MM.1S (cell line): ENCODE measurements around the gene SPPL3.

Source experiments
- DNase-seq: peaks from one replicate; pipeline ENCODE4 v3.0.0-alpha.2; 2015
- H2AFZ ChIP-seq: fragments of 300-600 bp; sonication (generic); 2 replicates; pipeline ENCODE4 v1.6.0; 2016; ENCODE audit warnings: antibody characterized with exemption, low read length
- H3F3A ChIP-seq: fragments of 300-600 bp; sonication (generic); 2 replicates; pipeline ENCODE4 v1.6.1; 2016; ENCODE audit warnings: mild to moderate bottlenecking, antibody characterized with exemption, low read length, moderate library complexity, mixed read lengths; ENCODE audit not compliant: insufficient read depth
- H3K27ac ChIP-seq: fragments of 300-600 bp; sonication (generic); 2 replicates; pipeline ENCODE4 v1.5.1; 2016; ENCODE audit warnings: mild to moderate bottlenecking, low read length
- H3K27me3 ChIP-seq: fragments of 300-600 bp; sonication (generic); replicated peaks from 2 replicates; pipeline ENCODE4 v1.6.0; 2016; ENCODE audit warnings: low read length; ENCODE audit not compliant: insufficient read depth
- H3K36me3 ChIP-seq: fragments of 300-600 bp; sonication (generic); replicated peaks from 2 replicates; pipeline ENCODE4 v1.6.1; 2016; ENCODE audit warnings: mild to moderate bottlenecking, low read length, mixed read lengths; ENCODE audit not compliant: insufficient read depth
- H3K4me1 ChIP-seq: fragments of 300-600 bp; sonication (generic); 2 replicates; pipeline ENCODE4 v1.6.1; 2016; ENCODE audit warnings: low read length, mixed read lengths
- H3K4me2 ChIP-seq: fragments of 300-600 bp; sonication (generic); 2 replicates; pipeline ENCODE4 v1.6.0; 2016; ENCODE audit warnings: low read depth, low read length
- H3K4me3 ChIP-seq: fragments of 300-600 bp; sonication (generic); 2 replicates; pipeline ENCODE4 v1.5.1; 2016; ENCODE audit warnings: low read length, mixed read lengths
- H3K79me2 ChIP-seq: fragments of 300-600 bp; sonication (generic); 2 replicates; pipeline ENCODE4 v1.6.1; 2016; ENCODE audit warnings: mixed run types, low read length, mixed read lengths
- H3K9ac ChIP-seq: fragments of 300-600 bp; sonication (generic); 2 replicates; pipeline ENCODE4 v1.6.1; 2016; ENCODE audit warnings: low read length, mixed read lengths
- H3K9me2 ChIP-seq: fragments of 300-600 bp; sonication (generic); replicated peaks from 2 replicates; pipeline ENCODE4 v1.6.1; 2016; ENCODE audit warnings: mild to moderate bottlenecking, low read length, mixed read lengths; ENCODE audit not compliant: insufficient read depth
- H3K9me3 ChIP-seq: fragments of 300-600 bp; sonication (generic); replicated peaks from 2 replicates; pipeline ENCODE4 v1.6.1; 2016; ENCODE audit warnings: mild to moderate bottlenecking, low read length, mixed read lengths; ENCODE audit not compliant: insufficient read depth
- H4K20me1 ChIP-seq: fragments of 300-600 bp; sonication (generic); 2 replicates; pipeline ENCODE4 v1.6.1; 2016; ENCODE audit warnings: mild to moderate bottlenecking, low read length, moderate library complexity, mixed read lengths; ENCODE audit not compliant: insufficient read depth
- EZH2 ChIP-seq: fragments of 300-600 bp; sonication (generic); optimal IDR thresholded peaks from 2 replicates; pipeline ENCODE3; 2017; ENCODE audit warnings: low read depth, mild to moderate bottlenecking, antibody characterized with exemption, low read length, mixed read lengths
- EZH2phosphoT487 ChIP-seq: fragments of 300-600 bp; sonication (generic); IDR thresholded peaks from 2 replicates; pipeline ENCODE4 v1.6.1; 2018; ENCODE audit warnings: antibody characterized with exemption, low read length
- TF ChIP-seq, protein P1 (sequence below): fragments of 300-600 bp; sonication (generic); IDR thresholded peaks from 2 replicates; pipeline ENCODE4 v1.5.1; 2016; ENCODE audit warnings: antibody characterized with exemption, low read length, mixed read lengths

SPPL3 gene

GRCh38 chr12:120940799-120941198 lies 36.6 kb upstream of the SPPL3 start:
- TF ChIP-seq, protein P1, sequence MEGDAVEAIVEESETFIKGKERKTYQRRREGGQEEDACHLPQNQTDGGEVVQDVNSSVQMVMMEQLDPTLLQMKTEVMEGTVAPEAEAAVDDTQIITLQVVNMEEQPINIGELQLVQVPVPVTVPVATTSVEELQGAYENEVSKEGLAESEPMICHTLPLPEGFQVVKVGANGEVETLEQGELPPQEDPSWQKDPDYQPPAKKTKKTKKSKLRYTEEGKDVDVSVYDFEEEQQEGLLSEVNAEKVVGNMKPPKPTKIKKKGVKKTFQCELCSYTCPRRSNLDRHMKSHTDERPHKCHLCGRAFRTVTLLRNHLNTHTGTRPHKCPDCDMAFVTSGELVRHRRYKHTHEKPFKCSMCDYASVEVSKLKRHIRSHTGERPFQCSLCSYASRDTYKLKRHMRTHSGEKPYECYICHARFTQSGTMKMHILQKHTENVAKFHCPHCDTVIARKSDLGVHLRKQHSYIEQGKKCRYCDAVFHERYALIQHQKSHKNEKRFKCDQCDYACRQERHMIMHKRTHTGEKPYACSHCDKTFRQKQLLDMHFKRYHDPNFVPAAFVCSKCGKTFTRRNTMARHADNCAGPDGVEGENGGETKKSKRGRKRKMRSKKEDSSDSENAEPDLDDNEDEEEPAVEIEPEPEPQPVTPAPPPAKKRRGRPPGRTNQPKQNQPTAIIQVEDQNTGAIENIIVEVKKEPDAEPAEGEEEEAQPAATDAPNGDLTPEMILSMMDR: no peak
- TF ChIP-seq EZH2 (no peak), EZH2phosphoT487 (no peak)
- H3K9ac ChIP-seq: no peak overlapping the region

GRCh38 chr12:120940006-120940405 lies 35.8 kb upstream of the SPPL3 start:
- H3K4me2 ChIP-seq: no peak overlapping the region
- no peaks in the 10 kb centered on the region for H3K27me3 ChIP-seq
- H4K20me1 ChIP-seq: no peaks in the 10 kb centered on the region
- no peaks in the 10 kb centered on the region for H3K79me2 ChIP-seq
- H3K27ac ChIP-seq: no peak overlapping the region
- no peak overlapping the region for H3K9ac ChIP-seq
- no peaks in the 10 kb centered on the region for H3K9me2 ChIP-seq
- no peak overlapping the region for H3K4me3 ChIP-seq
- no peaks in the 10 kb centered on the region for H3K36me3 ChIP-seq
- H3K4me1 ChIP-seq: no peaks in the 10 kb centered on the region
- DNase-seq: no peak
- H2AFZ ChIP-seq: no peak overlapping the region
- no peaks in the 10 kb centered on the region for H3K9me3 ChIP-seq
- no peak for TF ChIP-seq EZH2phosphoT487
- TF ChIP-seq, protein P1: no peak
- TF ChIP-seq EZH2: no peak
- no peaks in the 10 kb centered on the region for H3F3A ChIP-seq

More at GRCh38 chr12:120940799-120941198, 36.6 kb upstream of the SPPL3 start:
- no peaks in the 10 kb centered on the region for H3K9me3 ChIP-seq
- H3K27me3 ChIP-seq: no peaks in the 10 kb centered on the region
- no peaks in the 10 kb centered on the region for H3K4me1 ChIP-seq
- H3F3A ChIP-seq: no peaks in the 10 kb centered on the region
- no peak overlapping the region for H3K4me3 ChIP-seq
- no peak overlapping the region for H3K4me2 ChIP-seq
- no peak overlapping the region for H3K27ac ChIP-seq
- no peaks in the 10 kb centered on the region for H3K79me2 ChIP-seq
- no peaks in the 10 kb centered on the region for H4K20me1 ChIP-seq
- no peak overlapping the region for H2AFZ ChIP-seq
- no peak for DNase-seq
- H3K36me3 ChIP-seq: no peaks in the 10 kb centered on the region
- no peaks in the 10 kb centered on the region for H3K9me2 ChIP-seq

DNA sequence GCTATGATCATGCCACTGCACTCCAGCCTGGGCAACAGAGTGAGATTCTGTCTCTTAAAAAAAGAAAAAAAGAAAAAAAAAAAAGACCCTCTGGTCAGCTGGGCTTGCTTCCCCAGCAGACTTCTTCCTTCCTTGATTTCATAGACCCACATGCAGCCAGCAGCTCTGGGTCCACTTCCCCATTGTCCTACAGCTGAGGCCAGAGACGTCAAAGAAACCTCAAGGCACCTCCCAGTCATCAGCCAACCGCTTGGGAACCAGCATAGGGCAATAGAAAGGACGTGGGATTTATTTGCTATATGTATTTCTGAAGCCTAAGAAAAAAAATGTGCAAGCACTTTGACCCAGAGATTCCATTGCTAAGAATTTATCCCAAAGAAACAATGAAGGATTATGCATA lies 35.4 kb upstream of the SPPL3 start:
- Histone ChIP-seq H3K9ac (no peak overlapping the region), H3K9me2 (no peaks in the 10 kb centered on the region), H3K4me1 (no peaks in the 10 kb centered on the region), H3K9me3 (no peaks in the 10 kb centered on the region), H3K27ac (no peak overlapping the region), H4K20me1 (no peaks in the 10 kb centered on the region), H2AFZ (no peak overlapping the region), H3K4me3 (no peak overlapping the region), H3K36me3 (no peaks in the 10 kb centered on the region), H3F3A (no peaks in the 10 kb centered on the region), H3K79me2 (no peaks in the 10 kb centered on the region), H3K4me2 (no peak overlapping the region), H3K27me3 (no peaks in the 10 kb centered on the region)
- DNase-seq: no peak
- TF ChIP-seq EZH2phosphoT487: no peak

DNA sequence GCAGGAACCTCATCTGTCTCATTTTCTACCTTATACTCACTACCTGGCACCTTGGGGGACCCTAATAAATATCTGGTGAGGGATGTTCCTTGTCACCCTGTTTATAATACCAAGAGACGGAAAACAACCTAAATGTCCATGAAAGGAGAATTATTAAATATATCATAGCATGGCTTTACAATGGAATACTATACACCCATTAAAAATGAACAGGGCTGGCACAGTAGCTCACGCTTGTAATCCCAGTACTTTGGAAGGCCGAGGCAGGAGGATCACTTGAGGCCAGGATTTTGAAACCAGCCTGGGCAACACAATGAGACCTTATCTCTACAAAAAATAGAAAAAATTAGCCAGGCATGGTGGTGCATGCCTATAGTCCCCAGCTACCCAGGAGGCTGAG lies 34.3 kb upstream of the SPPL3 start:
- no peaks in the 10 kb centered on the region for H3K9me2 ChIP-seq
- H3K36me3 ChIP-seq: no peaks in the 10 kb centered on the region
- no peaks in the 10 kb centered on the region for H4K20me1 ChIP-seq
- H3K9ac ChIP-seq: no peak overlapping the region
- H3K9me3 ChIP-seq: no peaks in the 10 kb centered on the region
- H3K27me3 ChIP-seq: no peaks in the 10 kb centered on the region
- H3K4me3 ChIP-seq: no peak overlapping the region
- TF ChIP-seq, protein P1: no peak
- TF ChIP-seq EZH2: no peak
- no peak for TF ChIP-seq EZH2phosphoT487
- no peak overlapping the region for H3K4me2 ChIP-seq
- H3K79me2 ChIP-seq: no peaks in the 10 kb centered on the region
- no peak overlapping the region for H3K27ac ChIP-seq
- DNase-seq: no peak
- H3F3A ChIP-seq: no peaks in the 10 kb centered on the region
- H3K4me1 ChIP-seq: no peaks in the 10 kb centered on the region
- H2AFZ ChIP-seq: no peak overlapping the region
